GM12865 (cell line): ENCODE results near the gene ASTN2.

Experiments
- DNase-seq: peaks from one replicate; pipeline ENCODE4 v3.0.0; 2010; ENCODE audit warnings: low read depth
- H3K4me3 ChIP-seq: 2 replicates; pipeline ENCODE4 v1.5.1; 2011; ENCODE audit warnings: mild to moderate bottlenecking, low read depth, low read length, control low read depth
- CTCF ChIP-seq: IDR thresholded peaks from 2 replicates; pipeline ENCODE4 v1.5.1; 2011; ENCODE audit warnings: low read length, control low read depth, low read depth, inconsistent platforms; ENCODE audit not compliant: insufficient read depth; ENCODE audit errors: missing control alignments

The ASTN2 gene

GRCh38 chr9:117123729-117124128 is 291.1 kb downstream of the ASTN2 start:
- no peak overlapping the region for H3K4me3 ChIP-seq
- TF ChIP-seq CTCF, result no peak
- no peak for DNase-seq

DNA sequence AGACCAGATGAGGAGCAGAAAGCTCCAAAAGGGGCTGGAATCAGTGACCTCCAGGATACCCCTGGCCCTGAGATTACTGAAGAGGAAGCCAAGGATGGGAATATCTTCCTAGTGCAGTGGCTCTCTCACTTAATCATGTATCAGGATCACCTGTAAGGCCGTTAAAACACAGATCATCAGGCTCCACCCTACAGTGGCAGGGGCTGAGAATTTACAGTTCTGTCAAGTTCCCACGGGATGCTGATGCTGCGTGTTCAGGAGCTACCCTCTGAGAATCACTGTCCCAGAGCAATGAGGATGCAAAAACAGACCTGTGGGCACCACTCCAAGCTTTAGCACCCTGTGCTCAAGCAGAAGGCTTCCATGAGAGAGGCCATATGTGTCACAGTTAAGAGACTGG is 291.9 kb downstream of the ASTN2 start:
- no peak for DNase-seq
- H3K4me3 ChIP-seq, result no peak overlapping the region
- no peak for TF ChIP-seq CTCF

- no peak for DNase-seq
- TF ChIP-seq CTCF, result no peak
Observed at GRCh38 chr9:117122102-117122501, 292.8 kb downstream of the ASTN2 start.

GRCh38 chr9:117121316-117121715 is 293.5 kb downstream of the ASTN2 start:
- TF ChIP-seq CTCF, result no peak
- DNase-seq, result no peak
- no peak overlapping the region for H3K4me3 ChIP-seq

More at GRCh38 chr9:117122102-117122501, 292.8 kb downstream of the ASTN2 start:
- no peak overlapping the region for H3K4me3 ChIP-seq

- no peak overlapping the region for H3K4me3 ChIP-seq
- no peak for DNase-seq
- no peak for TF ChIP-seq CTCF
Observed at GRCh38 chr9:117120061-117120460, 294.8 kb downstream of the ASTN2 start.

DNA sequence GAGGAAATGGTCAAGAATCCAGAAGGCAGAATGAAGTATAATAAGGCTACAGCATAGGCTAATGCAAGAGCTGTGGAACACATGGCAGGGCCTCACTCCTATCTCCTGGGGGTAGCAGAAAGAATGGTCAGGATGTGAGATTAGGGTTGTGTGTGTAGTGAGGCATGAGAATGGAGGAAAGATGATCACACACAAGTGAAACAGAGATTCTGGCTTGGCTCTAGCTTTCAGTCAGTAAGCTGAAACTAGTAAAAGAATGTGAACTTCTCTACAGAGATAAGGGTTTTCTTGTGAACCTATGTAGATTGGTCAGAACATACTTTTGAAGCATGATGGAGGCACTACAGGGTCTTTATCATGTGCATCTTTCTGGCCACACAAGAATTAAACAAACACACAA is 298.8 kb downstream of the ASTN2 start:
- peak; percentile 71 for DNase-seq
- TF ChIP-seq CTCF, result no peak
- H3K4me3 ChIP-seq, result no peak overlapping the region

- DNase-seq, result peak; percentile 13
- H3K4me3 ChIP-seq, result no peak overlapping the region
- no peak for TF ChIP-seq CTCF
Observed at GRCh38 chr9:117114768-117115167, 300.1 kb downstream of the ASTN2 start.
